Measurements from ENCODE around the gene CLEC3B. TPM values are rescaled to one million over a fixed set of nuclear protein-coding genes. Genes with fewer than 3 reads are reported as not detected.

CLEC3B gene
- total RNA-seq, 1 donor from 2014 or later, result not detected

GRCh38 chr3:44987332-44987731 is 38.8 kb upstream of the CLEC3B start:
- DNase-seq (ENCODE audit: low read depth), result no peak
- Histone ChIP-seq H3K4me3 (ENCODE audit: low read depth, low read length) (no peak overlapping the region), H3K36me3 (ENCODE audit: control insufficient read depth, insufficient read depth, low read length) (no peaks in the 10 kb centered on the region), H3K27me3 (ENCODE audit: control insufficient read depth, insufficient read depth, low read length) (no peaks in the 10 kb centered on the region)
- TF ChIP-seq CTCF (IDR thresholded peaks at IDR 0.05; ENCODE audit: insufficient read depth, low read length, poor library complexity, severe bottlenecking), result no peak

- H3K27me3 ChIP-seq (ENCODE audit: control insufficient read depth, insufficient read depth, low read length), result no peaks in the 10 kb centered on the region
- no peak overlapping the region for H3K4me3 ChIP-seq (ENCODE audit: low read depth, low read length)
- TF ChIP-seq CTCF (IDR thresholded peaks at IDR 0.05; ENCODE audit: insufficient read depth, low read length, poor library complexity, severe bottlenecking), result peak; percentile 51
- DNase-seq (ENCODE audit: low read depth), result no peak
- no peaks in the 10 kb centered on the region for H3K36me3 ChIP-seq (ENCODE audit: control insufficient read depth, insufficient read depth, low read length)
Measured at GRCh38 chr3:44988073-44988472, 38.0 kb upstream of the CLEC3B start.

GRCh38 chr3:44989141-44989540 is 37.0 kb upstream of the CLEC3B start:
- no peak for TF ChIP-seq CTCF (IDR thresholded peaks at IDR 0.05; ENCODE audit: insufficient read depth, low read length, poor library complexity, severe bottlenecking)
- H3K4me3 ChIP-seq (ENCODE audit: low read depth, low read length), result no peak overlapping the region
- H3K27me3 ChIP-seq (ENCODE audit: control insufficient read depth, insufficient read depth, low read length), result no peaks in the 10 kb centered on the region
- DNase-seq (ENCODE audit: low read depth), result no peak
- H3K36me3 ChIP-seq (ENCODE audit: control insufficient read depth, insufficient read depth, low read length), result no peaks in the 10 kb centered on the region

GRCh38 chr3:44989636-44990373 is 36.3 kb upstream of the CLEC3B start:
- Histone ChIP-seq H3K4me3 (ENCODE audit: low read depth, low read length) (no peak overlapping the region), H3K27me3 (ENCODE audit: control insufficient read depth, insufficient read depth, low read length) (no peaks in the 10 kb centered on the region), H3K36me3 (ENCODE audit: control insufficient read depth, insufficient read depth, low read length) (no peaks in the 10 kb centered on the region)
- TF ChIP-seq CTCF (IDR thresholded peaks at IDR 0.05; ENCODE audit: insufficient read depth, low read length, poor library complexity, severe bottlenecking), result no peak
- no peak for DNase-seq (ENCODE audit: low read depth)

- Histone ChIP-seq H3K36me3 (ENCODE audit: control insufficient read depth, insufficient read depth, low read length) (no peaks in the 10 kb centered on the region), H3K4me3 (ENCODE audit: low read depth, low read length) (no peak overlapping the region), H3K27me3 (ENCODE audit: control insufficient read depth, insufficient read depth, low read length) (no peaks in the 10 kb centered on the region)
- no peak for TF ChIP-seq CTCF (IDR thresholded peaks at IDR 0.05; ENCODE audit: insufficient read depth, low read length, poor library complexity, severe bottlenecking)
- DNase-seq (ENCODE audit: low read depth), result no peak
Measured at GRCh38 chr3:44991326-44991725, 34.8 kb upstream of the CLEC3B start.

Data from kidney epithelial cell (primary cell).